Panc1 (cell line): ENCODE data around the gene AFF3. TPM values are rescaled to one million over a fixed set of nuclear protein-coding genes. Genes with fewer than 3 reads are reported as not detected.

Source experiments
- ATAC-seq: fragments of 200-7000 bp; cut with Tn5 transposase; 2 replicates; pipeline ENCODE4 v1.9.1; 2020; ENCODE audit warnings: mild to moderate bottlenecking, moderate library complexity
- BruUV-seq: library from RNA; stranded (reverse); fragments of 400-500 nt; replicated peaks from 2 replicates; lab custom pipeline; 2021; lab: Mats Ljungman, UMichigan
- CTCF ChIA-PET: fragments of 300-600 bp; sonication (Branson Sonifier 250); formaldehyde crosslinking; loops from one replicate; lab custom pipeline; 2022; ENCODE audit warnings: antibody characterized with exemption; lab: Charles Lee
- POLR2A ChIA-PET: fragments of 300-600 bp; sonication (Branson Sonifier 250); formaldehyde crosslinking; loops from one replicate; lab custom pipeline; 2022; ENCODE audit warnings: antibody characterized with exemption; lab: Charles Lee
- DNase-seq: peaks from one replicate; pipeline ENCODE4 v3.0.0-alpha.2; 2010; ENCODE audit warnings: low read depth, low spot score
- H3K27ac ChIP-seq: 2 replicates; pipeline ENCODE4 v1.5.1; 2011; ENCODE audit warnings: mild to moderate bottlenecking, low read length, inconsistent platforms
- H3K27me3 ChIP-seq: fragments of 200-500 bp; sonication (Bioruptor generic); 2 replicates; pipeline ENCODE4 v1.6.0; 2014; ENCODE audit warnings: low read length, inconsistent platforms; ENCODE audit not compliant: control insufficient read depth, insufficient read depth
- H3K36me3 ChIP-seq: fragments of 200-500 bp; sonication (Bioruptor generic); 2 replicates; pipeline ENCODE4 v1.5.1; 2014; ENCODE audit warnings: inconsistent platforms, mild to moderate bottlenecking, low read length, moderate library complexity; ENCODE audit not compliant: control insufficient read depth, insufficient read depth
- H3K4me1 ChIP-seq: 2 replicates; pipeline ENCODE4 v1.5.1; 2011; ENCODE audit warnings: inconsistent platforms, mild to moderate bottlenecking, low read length, moderate library complexity; ENCODE audit not compliant: control insufficient read depth, insufficient read depth
- H3K4me3 ChIP-seq, 2 experiments: 2 replicates each; pipeline ENCODE4 v1.5.1; 2011 to 2012; ENCODE audit warnings: low read depth in 2 of 2, low read length in 2 of 2, mild to moderate bottlenecking in 2 of 2, inconsistent platforms in 1 of 2, moderate library complexity in 1 of 2
- H3K9me3 ChIP-seq: fragments of 200-500 bp; sonication (Bioruptor generic); 2 replicates; pipeline ENCODE4 v1.5.1; 2014; ENCODE audit warnings: low read depth, mild to moderate bottlenecking, inconsistent platforms, low read length, moderate library complexity; ENCODE audit not compliant: control insufficient read depth, insufficient read depth
- CTCF ChIP-seq: fragments of 450-650 bp; IDR thresholded peaks from 2 replicates; pipeline ENCODE4 v1.5.1; 2017; ENCODE audit warnings: mild to moderate bottlenecking
- POLR2AphosphoS5 ChIP-seq: IDR thresholded peaks from 2 replicates; pipeline ENCODE4 v1.6.1; 2012; ENCODE audit warnings: mild to moderate bottlenecking, low read depth, low read length, moderate library complexity
- REST ChIP-seq, 2 experiments: IDR thresholded peaks; 2 replicates each; pipeline ENCODE4 v1.6.1; 2011 to 2012; ENCODE audit warnings: low read depth in 2 of 2, control low read depth in 1 of 2, low read length in 1 of 2, mild to moderate bottlenecking in 1 of 2, moderate library complexity in 1 of 2; ENCODE audit not compliant: insufficient read depth in 1 of 2
- SIN3A ChIP-seq: IDR thresholded peaks from 2 replicates; pipeline ENCODE4 v1.6.1; 2012; ENCODE audit warnings: low read depth, mild to moderate bottlenecking, low read length, moderate library complexity, borderline replicate concordance; ENCODE audit not compliant: insufficient read depth
- TCF7L2 ChIP-seq: IDR thresholded peaks from 2 replicates; pipeline ENCODE4 v1.6.1; 2011; ENCODE audit warnings: mild to moderate bottlenecking, low read depth, low read length, inconsistent platforms
- in situ Hi-C: cut with HindIII; loops from 2 replicates; pipeline ENCODE4 v1.10.0; 2016; ENCODE audit warnings: low sequenced_read_pairs, low pct_unique_long_range_greater_than_20kb
- intact Hi-C: fragments of 100-400 bp; cut with micrococcal nuclease; formaldehyde crosslinking; loops from one replicate; pipeline ENCODE4 v1.10.0; 2022; ENCODE audit not compliant: unreplicated experiment
- total RNA-seq: library from RNA; stranded (reverse); gene quantifications from one replicate; pipeline ENCODE4 v1.2.1, GENCODE V29; 2021; ENCODE audit not compliant: unreplicated experiment

The AFF3 gene
- total RNA-seq, 1 experiment from 2014 or later, result 2.2 TPM

GRCh38 chr2:99565227-99565626 is 577.2 kb downstream of the AFF3 start:
- CTCF ChIA-PET, result no interaction called here
- ATAC-seq, result no peak

GRCh38 chr2:99562516-99562915 is 579.9 kb downstream of the AFF3 start:
- in situ Hi-C loops, result no loop called here
- DNase-seq, result no peak
- Histone ChIP-seq H3K36me3 (no peaks in the 10 kb centered on the region), H3K4me3 (no peak overlapping the region), H3K27me3 (peaks cover 11% of the 10 kb centered on the region), H3K27ac (no peak overlapping the region), H3K4me1 (no peaks in the 10 kb centered on the region), H3K9me3 (no peaks in the 10 kb centered on the region)
- CTCF ChIA-PET, result no interaction called here
- TF ChIP-seq CTCF, result no peak
- TF ChIP-seq SIN3A, result no peak
- no peak for TF ChIP-seq REST (IDR thresholded peaks at IDR 0.05; ENCODE audit: insufficient read depth in 1 of 2, low read depth in 2 of 2, low read length in 1 of 2)
- TF ChIP-seq POLR2AphosphoS5, result no peak
- no peak for TF ChIP-seq TCF7L2
- intact Hi-C loops, result no loop called here
- POLR2A ChIA-PET, result no interaction called here
- no TSS peak for BruUV-seq
- no peak for ATAC-seq

More at GRCh38 chr2:99565227-99565626, 577.2 kb downstream of the AFF3 start:
- in situ Hi-C loops (no loop called here), intact Hi-C loops (no loop called here)
- H3K27ac ChIP-seq, result no peak overlapping the region
- H3K4me1 ChIP-seq, result no peaks in the 10 kb centered on the region
- H3K36me3 ChIP-seq, result no peaks in the 10 kb centered on the region
- H3K4me3 ChIP-seq, result no peak overlapping the region
- no peaks in the 10 kb centered on the region for H3K9me3 ChIP-seq
- POLR2A ChIA-PET, result no interaction called here
- no TSS peak for BruUV-seq
- peaks cover 9% of the 10 kb centered on the region; the same call in 1 of the 2 replicates for H3K27me3 ChIP-seq
- TF ChIP-seq TCF7L2 (no peak), POLR2AphosphoS5 (no peak), SIN3A (no peak), REST (IDR thresholded peaks at IDR 0.05; ENCODE audit: insufficient read depth in 1 of 2, low read depth in 2 of 2, low read length in 1 of 2) (no peak), CTCF (no peak)
- DNase-seq, result no peak
